PFSK-1 (cell line): ENCODE data around the gene OR5AU1.

ENCODE experiments used
- FOXP2 ChIP-seq: optimal IDR thresholded peaks from 2 replicates; pipeline ENCODE3; 2011; ENCODE audit warnings: borderline replicate concordance, control low read depth, inconsistent platforms; ENCODE audit not compliant: insufficient read depth; ENCODE audit errors: extremely low read length, extremely low read depth
- POLR2AphosphoS5 ChIP-seq: IDR thresholded peaks from 2 replicates; pipeline ENCODE4 v1.6.1; 2012; ENCODE audit warnings: low read depth, mild to moderate bottlenecking, control low read depth, low read length, moderate library complexity
- SIN3A ChIP-seq: IDR thresholded peaks from 2 replicates; pipeline ENCODE4 v1.6.1; 2012; ENCODE audit warnings: mild to moderate bottlenecking, low read length, moderate library complexity, borderline replicate concordance; ENCODE audit not compliant: insufficient read depth
- TAF1 ChIP-seq: IDR thresholded peaks from 2 replicates; pipeline ENCODE4 v1.6.1; 2012; ENCODE audit warnings: low read length, control low read depth, borderline replicate concordance; ENCODE audit not compliant: insufficient read depth
- TF ChIP-seq, protein P1 (sequence below), 2 experiments: IDR thresholded peaks; 2 replicates each; pipeline versions ENCODE4 v1.6.1 to v1.8.0; 2011 to 2012; ENCODE audit warnings: low read depth in 2 of 2, low read length in 2 of 2, control low read depth in 1 of 2, inconsistent platforms in 1 of 2, mild to moderate bottlenecking in 1 of 2, moderate library complexity in 1 of 2; ENCODE audit not compliant: insufficient read depth in 1 of 2

The OR5AU1 gene

DNA sequence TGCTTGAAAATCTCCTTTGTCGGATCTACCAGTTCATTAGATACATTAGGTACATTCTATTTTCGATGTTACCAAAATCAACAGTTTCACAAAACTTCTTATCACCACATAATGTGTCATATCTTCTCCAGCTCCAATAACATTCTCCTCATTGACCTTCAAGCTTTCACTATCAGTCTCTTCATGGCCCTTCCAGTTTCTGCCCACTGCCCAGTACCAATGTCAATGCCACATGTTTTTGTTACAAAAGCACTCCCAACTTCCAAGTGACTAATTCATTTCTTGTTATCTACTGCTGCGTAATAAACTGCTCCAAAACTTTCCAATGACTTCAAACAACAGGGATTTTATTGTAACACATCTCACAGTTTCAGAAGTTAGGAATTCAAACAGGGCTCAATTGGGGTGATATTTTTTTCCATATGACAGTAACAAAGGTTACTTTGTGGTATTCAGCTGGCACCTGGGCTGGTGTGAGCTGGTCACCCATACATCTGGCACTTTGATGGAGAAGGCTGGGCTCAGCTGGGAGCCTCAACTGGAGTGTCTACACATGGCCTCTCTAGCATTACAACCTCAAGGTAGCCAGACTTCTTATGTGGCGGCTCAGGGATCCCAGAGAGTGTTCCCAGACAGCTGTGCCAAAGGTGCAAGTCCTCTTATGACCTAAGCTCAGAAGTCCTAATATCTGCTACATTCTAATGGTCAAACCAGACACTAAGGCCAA is 6.1 kb downstream of the OR5AU1 start:
- TF ChIP-seq POLR2AphosphoS5 (no peak), SIN3A (no peak), FOXP2 (no peak), TAF1 (no peak)
- TF ChIP-seq, protein P1, sequence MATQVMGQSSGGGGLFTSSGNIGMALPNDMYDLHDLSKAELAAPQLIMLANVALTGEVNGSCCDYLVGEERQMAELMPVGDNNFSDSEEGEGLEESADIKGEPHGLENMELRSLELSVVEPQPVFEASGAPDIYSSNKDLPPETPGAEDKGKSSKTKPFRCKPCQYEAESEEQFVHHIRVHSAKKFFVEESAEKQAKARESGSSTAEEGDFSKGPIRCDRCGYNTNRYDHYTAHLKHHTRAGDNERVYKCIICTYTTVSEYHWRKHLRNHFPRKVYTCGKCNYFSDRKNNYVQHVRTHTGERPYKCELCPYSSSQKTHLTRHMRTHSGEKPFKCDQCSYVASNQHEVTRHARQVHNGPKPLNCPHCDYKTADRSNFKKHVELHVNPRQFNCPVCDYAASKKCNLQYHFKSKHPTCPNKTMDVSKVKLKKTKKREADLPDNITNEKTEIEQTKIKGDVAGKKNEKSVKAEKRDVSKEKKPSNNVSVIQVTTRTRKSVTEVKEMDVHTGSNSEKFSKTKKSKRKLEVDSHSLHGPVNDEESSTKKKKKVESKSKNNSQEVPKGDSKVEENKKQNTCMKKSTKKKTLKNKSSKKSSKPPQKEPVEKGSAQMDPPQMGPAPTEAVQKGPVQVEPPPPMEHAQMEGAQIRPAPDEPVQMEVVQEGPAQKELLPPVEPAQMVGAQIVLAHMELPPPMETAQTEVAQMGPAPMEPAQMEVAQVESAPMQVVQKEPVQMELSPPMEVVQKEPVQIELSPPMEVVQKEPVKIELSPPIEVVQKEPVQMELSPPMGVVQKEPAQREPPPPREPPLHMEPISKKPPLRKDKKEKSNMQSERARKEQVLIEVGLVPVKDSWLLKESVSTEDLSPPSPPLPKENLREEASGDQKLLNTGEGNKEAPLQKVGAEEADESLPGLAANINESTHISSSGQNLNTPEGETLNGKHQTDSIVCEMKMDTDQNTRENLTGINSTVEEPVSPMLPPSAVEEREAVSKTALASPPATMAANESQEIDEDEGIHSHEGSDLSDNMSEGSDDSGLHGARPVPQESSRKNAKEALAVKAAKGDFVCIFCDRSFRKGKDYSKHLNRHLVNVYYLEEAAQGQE (IDR thresholded peaks at IDR 0.05; ENCODE audit: insufficient read depth in 1 of 2, low read depth in 2 of 2, low read length in 2 of 2) = no peak

DNA sequence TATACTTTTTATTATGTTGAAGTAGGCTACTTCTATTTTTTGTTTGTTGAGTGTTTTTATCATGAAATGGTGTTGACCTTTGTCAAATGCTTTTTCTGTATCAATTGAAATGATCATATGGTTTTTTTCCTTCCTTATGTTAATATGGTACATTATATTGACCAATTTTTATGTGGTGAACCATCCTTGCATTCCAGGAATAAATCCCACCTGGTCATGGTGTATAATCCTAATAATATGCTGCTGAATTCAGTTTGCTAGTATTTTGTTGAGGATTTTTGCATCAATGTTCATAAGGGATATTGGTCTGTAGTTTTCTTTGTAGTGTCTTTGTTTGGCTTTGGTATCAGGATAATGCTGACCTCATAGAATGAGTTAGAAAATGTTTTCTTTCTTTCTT is 10.4 kb downstream of the OR5AU1 start:
- TF ChIP-seq, protein P1 (IDR thresholded peaks at IDR 0.05; ENCODE audit: insufficient read depth in 1 of 2, low read depth in 2 of 2, low read length in 2 of 2) = no peak
- TF ChIP-seq TAF1 = no peak
- TF ChIP-seq FOXP2 = no peak

DNA sequence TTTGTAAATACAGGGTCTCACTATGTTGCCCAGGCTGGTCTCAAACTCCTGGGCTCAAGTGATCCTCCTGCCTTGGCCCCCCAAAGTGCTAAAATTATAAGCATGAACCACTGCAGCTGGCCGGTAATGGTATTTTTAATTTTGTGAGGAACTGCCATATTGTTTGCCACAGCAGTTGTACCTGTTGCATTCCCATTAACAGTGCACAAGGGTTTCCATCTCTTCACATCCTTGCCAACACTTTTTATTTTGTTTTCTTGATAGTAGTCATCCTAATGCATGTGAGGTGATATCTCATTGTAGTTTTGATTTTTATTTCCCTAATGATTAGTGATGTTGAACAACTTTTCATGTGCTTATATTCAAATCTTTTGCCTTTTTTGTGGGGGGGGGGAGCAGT is 13.5 kb downstream of the OR5AU1 start:
- TF ChIP-seq POLR2AphosphoS5 (no peak), FOXP2 (no peak), SIN3A (no peak), TAF1 (no peak)
- TF ChIP-seq, protein P1 (IDR thresholded peaks at IDR 0.05; ENCODE audit: insufficient read depth in 1 of 2, low read depth in 2 of 2, low read length in 2 of 2) = no peak

DNA sequence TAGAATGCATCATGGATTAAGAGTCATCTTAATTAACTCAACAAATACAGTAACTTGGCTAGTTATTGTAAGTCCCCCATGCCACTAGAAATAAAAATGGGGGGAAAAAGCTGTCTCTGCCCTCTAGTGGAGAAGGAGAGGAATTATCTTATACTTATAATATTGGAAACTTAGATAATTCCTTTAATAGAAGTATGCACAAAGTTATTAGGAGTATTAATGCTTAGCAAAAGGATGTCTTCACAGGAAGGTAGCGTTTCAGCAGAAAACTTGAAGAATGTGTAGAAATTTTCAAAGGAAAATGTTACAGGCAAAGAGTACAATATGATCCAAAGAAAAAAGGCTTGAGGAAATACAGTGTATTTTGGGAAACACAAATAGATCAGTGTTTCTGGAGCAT is 19.8 kb downstream of the OR5AU1 start:
- TF ChIP-seq, protein P1 (IDR thresholded peaks at IDR 0.05; ENCODE audit: insufficient read depth in 1 of 2, low read depth in 2 of 2, low read length in 2 of 2) = no peak
- TF ChIP-seq POLR2AphosphoS5 (no peak), TAF1 (no peak), SIN3A (no peak), FOXP2 (no peak)

DNA sequence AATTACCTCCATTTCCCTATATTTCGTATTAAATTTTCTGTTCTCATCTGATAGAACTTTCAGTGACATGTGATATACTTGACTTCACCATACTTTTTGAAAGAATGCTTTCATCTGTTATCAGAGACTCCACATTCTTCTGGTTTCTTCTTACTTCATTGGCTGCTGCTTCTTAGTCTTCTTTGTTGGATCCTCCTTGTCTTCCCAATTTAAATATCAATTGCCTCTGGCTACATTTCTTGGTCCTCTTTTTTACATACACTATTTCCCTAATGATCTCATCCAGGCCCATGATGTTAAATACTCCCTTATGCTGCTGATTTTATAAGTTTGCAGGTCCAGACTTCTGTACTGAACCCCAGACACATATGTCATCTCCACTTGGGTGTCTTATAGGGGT is 22.0 kb downstream of the OR5AU1 start:
- no peak for TF ChIP-seq SIN3A
- no peak for TF ChIP-seq POLR2AphosphoS5
- TF ChIP-seq TAF1 = no peak
- TF ChIP-seq FOXP2 = no peak
- TF ChIP-seq, protein P1 (IDR thresholded peaks at IDR 0.05; ENCODE audit: insufficient read depth in 1 of 2, low read depth in 2 of 2, low read length in 2 of 2) = no peak
